HUDEP-2 (cell line): ENCODE measurements around the gene NUP43.
"Not testable (repeated sequence)": the region's sequence is repeated elsewhere in the genome, so short reads cannot be mapped to it uniquely, and the experiment has no call there.

ENCODE experiments used
- DNase-seq, 76 experiments: peaks; one replicate each; lab custom pipeline; 2025; ENCODE audit not compliant: unreplicated experiment in 76 of 76; lab: John Stamatoyannopoulos, UW

Gene NUP43

DNA sequence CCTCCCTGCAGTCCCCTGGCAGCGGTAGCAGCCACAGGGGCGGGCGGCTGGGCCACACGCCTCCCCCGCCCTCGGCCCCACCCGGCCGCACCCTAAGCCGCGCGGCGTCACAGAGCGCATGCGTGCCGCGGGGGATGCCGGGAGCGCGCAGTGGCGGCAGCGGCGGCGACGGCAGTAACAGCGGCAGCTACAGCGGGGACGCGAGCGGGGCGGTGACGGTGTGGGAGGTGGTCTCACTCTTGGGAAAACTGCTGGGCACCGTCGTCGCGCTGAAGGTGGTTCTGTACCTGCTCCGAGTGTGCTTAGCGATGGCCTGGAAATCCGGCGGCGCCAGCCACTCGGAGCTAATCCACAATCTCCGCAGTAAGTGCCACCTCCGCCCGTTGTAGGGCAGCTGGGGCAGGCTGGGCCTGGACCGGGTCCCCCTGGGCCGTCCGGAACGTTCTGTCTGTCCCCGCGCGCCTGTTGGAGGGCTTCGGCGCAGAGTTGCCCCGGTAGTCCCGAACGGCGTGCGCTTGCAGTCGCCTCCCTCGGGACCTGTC, 3.3 kb upstream of the NUP43 start, which contains the start of gene PCMT1:
Gene PCMT1, plus strand, starts transcription at position 148 of the 542 bp plus-strand sequence. Its CDS starts 161 bp downstream, at position 309.
- peak in 75 of 76 experiments; percentile 29 to 98 (median 90) for DNase-seq

DNA sequence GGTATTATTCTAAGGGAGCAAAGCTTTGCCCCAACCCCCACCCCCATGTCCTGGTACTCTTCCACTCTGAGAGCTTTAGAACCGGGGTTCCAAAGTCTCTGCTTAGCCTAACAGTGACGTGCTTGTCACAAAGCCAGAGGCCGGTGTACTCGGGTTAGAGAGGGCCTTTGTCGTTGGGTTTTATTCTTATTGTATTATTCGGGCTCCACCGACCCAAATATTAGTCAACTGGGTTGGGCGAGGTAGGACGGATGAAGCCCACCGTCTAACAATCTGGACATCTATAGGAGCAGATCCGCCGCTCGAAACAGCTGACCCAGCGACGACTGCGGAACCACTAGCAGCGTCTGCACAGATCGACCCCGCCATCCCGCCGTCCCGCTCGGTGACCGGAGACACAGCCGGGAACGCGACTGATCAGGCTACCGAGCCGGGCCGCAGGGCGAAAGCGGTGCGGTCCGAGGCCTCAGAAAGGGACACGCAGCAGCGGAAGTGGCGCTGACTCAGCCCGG, 2.8 kb upstream of the NUP43 start:
- not testable (repeated sequence) for DNase-seq

DNA sequence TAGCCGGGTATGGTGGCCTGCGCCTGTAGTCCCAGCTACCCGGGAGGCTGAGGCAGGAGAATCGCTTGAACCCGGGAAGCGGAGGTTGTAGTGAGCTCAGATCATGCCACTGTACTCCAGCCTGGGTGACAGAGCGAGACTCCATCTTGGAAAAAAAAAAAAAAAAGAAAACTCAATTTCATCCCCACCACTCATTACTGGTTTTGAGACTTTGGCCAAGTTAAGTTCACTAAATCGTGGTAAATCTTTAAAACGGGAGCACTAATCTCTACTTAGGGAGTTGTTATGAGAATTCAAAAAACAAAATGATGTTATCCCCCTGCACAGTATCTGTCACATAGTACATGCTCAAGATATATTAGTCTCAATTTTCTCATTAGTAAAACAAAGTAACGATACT, 1.1 kb downstream of the NUP43 start:
- DNase-seq, result not testable (repeated sequence)

DNA sequence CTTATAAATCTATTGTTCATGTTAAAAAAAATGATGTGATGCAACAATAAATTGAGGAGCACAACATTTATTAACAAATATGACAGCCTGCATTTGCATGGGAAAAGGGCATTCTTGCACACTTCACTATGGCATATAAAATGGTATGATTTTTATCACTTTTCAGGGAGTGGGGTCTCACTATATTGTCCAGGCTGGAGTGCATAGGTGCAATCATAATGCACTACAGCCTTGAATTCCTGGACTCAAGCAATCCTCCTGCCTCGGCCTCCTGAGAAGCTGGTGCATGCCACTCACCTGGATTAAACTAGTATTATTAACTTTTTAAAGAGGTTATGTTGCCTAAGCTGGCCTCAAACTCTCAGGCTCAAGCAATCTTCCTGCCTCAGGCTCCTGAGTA, 11.4 kb downstream of the NUP43 start:
- no peak for DNase-seq

DNA sequence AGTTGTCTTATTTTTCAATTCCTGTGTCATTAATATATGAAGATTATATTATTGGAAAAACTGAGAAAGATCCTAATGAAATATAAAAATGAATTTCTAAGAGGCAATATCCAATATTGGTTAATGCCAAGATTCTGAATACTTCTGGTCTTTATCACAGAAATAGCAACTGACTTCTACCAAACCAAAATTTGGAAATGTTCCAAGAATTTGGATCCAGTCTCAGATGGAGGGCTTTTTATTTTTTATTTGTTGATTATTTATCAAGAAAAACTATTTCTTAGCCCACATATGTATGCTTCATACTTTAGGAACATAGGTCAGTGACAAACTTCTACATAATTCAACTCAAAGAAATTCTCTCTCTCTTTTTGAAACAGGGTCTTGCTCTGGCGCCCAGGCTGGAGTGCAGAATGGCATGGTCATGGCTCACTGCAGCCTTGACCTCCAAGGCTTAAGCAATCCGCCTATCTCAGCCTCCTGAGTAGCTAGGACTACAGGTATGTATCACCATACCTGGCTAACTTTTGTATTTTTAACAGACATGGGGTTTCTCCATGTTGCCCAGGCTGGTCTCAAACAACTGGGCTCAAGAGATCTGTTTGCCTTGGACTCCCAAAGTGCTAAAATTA, 13.1 kb downstream of the NUP43 start:
- no peak for DNase-seq

DNA sequence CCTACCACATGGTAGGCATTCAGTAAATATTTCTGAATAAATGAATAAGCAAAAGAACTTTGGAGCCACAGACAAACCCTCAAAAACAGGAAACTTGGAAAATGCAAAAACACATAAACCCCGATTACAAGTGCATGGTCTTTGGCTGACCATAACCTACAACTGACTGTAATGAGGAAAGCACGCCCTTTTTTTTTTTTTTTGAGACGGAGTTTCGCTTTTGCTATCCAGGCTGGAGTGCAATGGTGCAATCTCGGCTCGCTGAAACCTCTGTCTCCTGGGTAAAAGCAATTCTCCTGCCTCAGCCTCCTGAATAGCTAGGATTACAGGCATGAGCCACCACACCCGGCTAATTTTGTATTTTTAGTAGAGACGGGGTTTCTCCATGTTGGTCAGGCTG, 16.5 kb downstream of the NUP43 start:
- no peak for DNase-seq

DNA sequence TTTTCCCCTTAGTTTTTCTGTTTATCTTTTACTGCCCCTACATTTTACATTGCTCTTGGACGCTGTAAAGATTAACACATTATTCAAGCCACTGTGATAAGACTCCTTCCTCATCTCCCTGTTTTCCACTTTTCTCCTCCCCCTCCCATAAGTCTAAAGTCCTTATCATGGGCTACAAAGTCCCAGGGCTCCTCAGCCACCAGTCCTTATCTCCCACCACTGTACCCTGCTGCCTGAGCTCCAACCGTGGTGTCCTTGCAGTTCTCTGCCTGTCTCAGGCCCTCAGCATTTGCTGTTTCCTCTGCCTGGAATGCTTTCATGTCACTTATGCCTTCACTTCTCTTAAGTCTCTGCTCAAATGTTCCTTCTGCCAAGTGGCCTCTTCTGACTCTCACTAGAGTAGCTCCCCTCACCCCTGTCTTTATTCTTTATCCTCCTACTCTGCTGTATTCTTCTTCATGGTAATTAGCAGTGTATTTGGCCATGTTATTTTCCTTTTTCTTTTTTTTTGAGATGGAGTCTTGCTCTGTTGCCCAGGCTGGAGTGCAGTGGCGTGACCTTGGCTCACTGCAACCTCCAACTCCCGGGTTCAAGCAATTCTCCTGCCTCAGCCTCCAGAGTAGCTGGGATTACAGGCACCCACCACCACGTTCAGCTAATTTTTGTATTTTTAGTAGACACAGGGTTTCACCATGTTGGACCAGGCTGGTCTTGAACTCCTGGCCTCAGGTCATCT, 17.7 kb downstream of the NUP43 start:
- peak in 75 of 76 experiments; percentile 25 to 91 (median 75) for DNase-seq

DNA sequence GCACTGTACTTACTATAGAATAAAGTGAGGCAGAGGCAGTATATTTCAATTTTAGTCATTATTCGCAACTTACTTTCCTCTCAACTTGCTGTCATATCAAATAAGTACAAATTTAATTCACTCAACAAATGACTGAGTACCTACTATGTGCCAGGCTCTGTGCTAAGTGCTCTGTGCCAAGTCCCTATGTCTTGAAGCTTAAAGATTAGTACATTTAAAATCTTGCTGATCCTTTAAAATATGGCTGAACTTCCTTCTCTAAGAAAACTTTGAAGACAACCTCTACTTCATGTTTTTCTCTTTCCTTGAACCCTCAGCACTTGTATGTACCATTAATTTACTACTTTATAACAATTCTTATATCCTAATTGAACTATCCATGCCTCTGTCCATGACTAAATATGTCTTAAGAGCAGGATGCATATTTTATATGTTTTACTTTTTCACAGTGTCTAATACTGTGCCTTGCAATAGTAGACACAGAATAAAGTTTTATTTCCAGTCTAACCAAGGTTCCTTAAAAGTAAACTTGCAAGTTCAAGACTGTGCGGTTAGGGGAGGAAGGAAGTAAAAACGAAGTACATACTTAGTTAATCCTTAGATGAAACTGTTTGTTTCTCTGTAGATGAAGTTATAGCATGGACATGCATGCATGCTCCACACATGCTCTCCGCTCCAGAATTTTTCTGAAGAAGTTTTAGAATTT, 18.4 kb downstream of the NUP43 start:
- DNase-seq, result peak in 4 of 76 experiments; percentile 54 to 61 (median 57)

DNA sequence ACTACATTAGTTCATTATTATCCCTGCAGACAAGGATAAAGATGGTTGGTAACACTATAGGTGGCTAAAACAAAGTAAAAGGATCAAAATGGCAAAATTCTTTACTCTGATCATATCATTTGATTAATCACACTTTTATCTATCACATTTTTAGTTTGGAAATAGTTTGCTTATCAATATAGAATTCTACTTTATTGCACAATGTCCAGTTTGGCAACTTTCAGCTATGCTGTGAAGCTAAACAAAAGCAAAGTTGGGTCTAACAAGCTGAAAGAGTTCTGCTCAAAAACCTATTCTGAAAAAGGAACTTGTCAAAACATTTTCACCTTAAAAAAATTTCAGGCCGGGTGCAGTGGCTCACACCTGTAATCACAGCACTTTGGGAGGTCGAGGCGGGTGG, 20.5 kb downstream of the NUP43 start:
- no peak for DNase-seq

DNA sequence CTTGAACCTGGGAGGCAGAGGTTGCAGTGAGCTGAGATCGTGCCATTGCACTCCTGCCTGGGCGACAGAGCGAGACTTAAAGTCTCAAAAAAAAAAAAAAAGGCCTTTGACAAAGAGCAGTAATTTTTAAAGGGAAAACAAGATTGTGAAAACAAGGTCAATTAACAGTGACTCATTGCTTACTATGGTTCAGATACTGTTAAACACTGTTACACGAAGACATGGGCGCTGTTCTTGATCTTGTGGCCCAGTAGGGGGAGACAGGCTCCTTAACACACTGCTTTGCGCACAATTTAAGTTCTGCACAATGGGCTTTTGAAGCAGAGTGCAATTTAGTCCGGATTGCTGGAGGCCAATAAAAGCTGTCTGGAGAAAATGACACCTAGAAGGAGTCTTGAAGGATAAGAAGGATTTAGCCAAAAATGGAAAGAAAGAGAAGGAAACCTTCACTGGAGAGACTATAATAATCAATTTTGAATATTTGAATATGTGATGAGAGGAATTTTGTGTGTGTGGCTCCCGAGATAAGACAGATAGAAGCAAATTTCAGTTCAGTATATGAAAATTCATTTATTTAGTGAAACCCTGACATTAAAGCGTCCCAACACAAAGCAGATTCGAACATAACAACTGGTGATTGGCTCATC, 22.4 kb downstream of the NUP43 start:
- DNase-seq, result peak in 67 of 76 experiments; percentile 5 to 79 (median 48)

DNA sequence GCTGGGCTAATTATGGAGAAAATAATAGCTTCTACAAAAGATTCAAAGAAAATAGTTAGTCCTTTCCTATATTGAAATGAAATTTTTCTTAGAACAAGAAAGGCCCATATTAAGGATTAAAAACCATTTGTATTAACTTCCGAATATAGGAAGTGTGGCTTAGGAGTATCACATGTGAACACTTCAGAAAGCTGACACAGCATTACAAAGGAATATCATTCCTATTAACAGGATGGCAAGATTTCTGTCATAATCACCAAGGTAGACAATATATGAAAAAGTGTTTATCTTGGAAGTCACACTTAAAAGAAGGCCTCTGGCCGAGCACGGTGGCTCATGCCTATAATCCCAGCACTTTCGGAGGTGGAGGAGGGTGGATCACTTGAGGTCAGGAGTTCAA, 23.1 kb downstream of the NUP43 start:
- no peak for DNase-seq

DNA sequence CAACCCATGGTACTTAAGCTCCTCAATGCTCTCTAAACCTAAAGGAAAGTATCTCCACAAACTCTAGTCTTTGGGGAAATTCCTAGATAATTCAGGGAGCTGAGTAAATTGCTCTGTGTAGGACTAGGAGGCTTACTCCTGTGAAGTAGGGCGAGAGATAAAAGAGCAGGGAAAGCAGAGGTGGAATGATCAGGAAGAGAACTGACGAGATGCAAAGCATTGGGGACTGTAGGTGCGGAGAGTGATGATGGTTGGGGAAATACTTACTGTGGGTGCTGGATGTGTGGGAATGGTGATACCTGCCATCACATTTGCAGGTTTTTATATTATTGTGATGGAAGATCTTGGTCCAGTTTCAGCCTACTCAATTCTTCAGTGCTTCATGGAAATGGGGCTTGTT, 26.8 kb downstream of the NUP43 start:
- DNase-seq, result no peak

DNA sequence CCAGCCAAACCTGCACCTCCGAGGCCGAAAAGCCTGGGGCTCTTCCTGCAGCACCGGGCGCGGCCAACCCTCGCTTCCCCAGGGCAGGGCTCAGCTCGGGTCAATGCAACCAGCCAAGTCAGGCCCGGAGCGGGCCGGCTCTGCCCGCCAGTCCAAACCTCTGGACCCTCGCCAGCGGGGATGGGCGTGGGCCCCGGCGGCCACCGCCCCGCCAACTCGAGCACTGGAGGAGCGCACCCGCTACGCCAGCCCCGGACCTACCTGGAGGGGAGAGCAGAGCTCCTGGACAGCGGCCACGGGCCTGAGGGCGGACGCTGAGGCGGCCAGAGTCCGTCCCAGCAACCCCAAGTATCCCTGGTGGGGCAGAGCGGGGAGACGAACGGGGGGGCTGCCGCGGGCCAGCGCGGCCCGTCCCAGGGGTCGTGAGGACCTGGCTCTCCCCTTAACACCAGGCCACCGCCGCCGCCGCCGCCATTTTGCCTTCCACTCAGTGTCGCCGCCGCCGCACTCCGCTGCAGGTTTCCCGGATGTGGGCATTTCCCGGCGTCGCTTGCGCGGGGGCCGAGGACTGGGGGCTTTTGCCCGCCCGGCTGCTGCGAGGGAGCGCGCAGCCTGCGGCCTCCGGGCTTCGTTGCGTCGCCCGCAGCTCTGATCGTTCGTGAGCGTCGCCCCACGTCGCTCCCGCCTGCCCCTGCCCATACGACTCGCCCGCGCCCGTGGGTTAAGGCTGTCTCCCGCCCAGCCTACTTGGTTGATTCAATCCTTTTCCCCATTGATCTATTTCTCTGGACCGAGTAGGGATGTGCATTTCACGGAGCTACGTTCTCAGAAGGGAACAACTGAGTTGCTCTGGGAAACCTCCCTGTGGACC, 28.5 kb downstream of the NUP43 start, which contains the start of gene LATS1:
Gene LATS1, minus strand, starts transcription at position 514 of the 871 bp plus-strand sequence. CDS start 15,975 bp downstream, outside the sequence.
- peak; percentile 10 to 99 (median 95) for DNase-seq

DNA sequence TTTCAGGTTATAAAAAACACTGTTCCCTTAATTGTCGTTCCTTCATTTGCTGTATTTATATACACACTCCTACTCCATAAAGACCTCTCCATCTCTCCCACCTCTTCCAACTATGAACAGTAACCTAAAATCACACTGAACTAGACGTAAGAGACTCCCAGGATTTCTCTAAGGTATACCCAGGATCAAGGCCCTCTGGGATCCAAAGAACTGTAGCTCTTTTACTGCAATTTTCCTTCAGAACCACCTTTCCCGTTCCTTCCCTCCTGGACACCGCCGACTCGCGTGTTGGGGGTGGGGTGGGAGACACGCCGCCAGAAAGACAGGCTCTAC, 29.1 kb downstream of the NUP43 start:
- no peak for DNase-seq

DNA sequence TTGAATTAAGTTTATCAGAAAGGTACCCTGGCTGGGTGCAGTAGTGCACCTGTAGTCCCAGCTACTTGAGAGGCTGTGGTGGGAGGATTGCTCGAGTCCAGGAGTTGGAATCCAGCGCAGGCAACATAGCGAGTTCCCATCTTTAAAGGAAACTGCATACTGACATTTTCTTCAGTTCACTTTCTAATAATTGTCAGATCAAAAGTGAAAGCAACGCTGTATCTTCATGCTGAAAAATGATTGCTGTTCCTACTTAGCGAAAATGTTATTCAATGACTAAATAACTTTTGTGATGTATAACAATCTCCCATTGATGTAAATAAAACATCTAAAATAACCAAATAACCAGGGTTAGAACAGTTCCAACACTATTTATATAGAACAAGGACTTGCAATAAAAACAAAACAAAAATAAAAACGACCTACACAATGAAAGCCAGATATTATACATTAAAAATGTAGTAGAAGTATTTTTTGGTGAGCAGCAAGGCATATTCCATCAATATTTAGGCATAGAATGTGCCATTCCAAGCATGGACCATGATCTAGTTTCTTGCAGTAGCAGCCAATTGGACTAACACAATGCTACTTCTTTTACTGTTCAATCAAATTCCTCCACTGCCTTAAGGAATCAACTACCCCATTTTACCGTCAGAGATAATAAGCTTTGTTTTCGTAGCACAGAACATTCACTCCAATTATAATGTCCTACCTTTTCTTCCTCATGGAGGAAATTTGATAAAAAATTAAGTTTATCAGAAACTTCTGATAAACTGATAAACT, 30.0 kb downstream of the NUP43 start:
- DNase-seq, result peak in 3 of 76 experiments; percentile 11 to 40 (median 18)

DNA sequence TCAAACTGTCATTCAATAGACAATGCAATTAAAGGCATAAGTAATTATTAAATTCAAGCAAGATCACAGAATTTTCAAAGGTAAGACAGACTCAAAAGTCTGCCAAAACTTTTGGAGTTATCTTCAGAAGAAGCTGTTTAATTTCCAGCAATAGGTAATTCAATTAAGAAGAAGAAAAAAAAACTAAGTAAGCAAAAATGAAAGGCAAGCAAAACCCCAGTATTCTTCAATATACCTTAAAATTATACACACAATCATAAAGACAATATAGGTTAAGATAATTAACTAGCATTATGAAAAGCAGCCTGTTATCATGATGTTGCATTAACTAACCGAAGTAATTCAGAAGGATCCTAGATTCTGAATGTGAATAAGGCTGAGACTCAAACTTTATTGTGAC, 31.9 kb downstream of the NUP43 start:
- no peak for DNase-seq

DNA sequence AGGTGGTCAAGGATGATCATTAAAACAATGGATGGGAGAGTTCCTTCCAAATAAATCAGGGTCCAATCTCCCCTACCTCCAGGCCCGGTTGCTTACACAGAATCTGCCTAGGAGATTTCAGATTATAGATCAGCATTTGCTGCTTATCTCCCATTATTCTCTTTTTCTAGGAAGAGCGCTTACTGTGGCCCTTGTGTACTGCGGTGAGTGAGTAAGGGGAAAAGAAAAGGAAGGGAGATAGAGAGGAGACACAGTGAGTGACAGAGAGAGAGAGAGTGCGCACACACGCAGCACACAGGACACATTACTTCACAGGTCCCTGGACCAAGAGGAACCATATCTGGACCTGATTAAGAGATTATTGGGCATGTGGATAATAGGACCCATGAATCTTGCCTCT, 34.6 kb downstream of the NUP43 start:
- DNase-seq, result no peak

DNA sequence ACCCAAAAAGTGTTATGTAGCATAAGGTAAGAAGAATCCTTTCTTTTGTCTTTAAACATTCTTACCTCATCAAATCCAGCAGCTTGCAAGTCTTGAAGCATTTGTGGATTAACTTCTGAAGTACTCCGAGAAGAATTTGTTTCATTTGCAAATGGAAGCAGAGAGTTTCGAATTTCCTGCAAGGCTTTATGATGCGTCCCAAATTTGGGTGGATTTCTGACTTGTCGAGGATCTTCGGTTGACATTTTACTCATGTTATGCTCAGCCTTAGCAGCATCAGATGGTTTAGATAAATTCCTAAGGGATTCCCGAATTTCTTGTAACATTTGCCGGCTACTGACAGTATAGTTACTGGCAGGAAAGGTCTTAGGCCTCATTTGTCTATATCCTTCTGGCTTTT, 44.6 kb downstream of the NUP43 start:
- DNase-seq, result no peak

DNA sequence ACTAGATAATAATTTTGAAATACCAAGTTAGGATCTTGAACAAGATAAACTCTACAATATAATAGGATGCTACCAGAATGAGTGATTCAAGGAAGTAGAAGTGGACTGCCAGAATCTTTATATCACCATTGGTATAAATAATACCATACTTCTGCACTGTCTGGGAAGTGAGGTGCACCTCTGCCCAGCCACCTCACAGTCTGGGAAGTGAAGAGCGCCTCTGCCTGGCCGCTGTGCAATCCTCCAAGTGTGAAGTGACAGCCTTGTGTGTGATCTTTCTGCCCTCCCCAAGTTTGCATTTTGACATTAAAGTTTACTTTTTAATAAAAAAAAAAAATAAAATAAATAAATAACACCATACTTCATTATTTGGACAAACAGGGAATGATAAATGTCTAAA, 47.2 kb downstream of the NUP43 start:
- peak in 11 of 76 experiments; percentile 8 to 23 (median 12) for DNase-seq
